Cerebellar cortex (tissue), 1 donor: ENCODE measurements around the gene POU2AF3.
"Not testable (repeated sequence)": the region's sequence is repeated elsewhere in the genome, so short reads cannot be mapped to it uniquely, and the experiment has no call there.

ENCODE experiments used
- DNase-seq: peaks from one replicate; pipeline ENCODE4 v3.0.0-alpha.2; 2015; ENCODE audit warnings: low spot score

POU2AF3 gene, protein sequence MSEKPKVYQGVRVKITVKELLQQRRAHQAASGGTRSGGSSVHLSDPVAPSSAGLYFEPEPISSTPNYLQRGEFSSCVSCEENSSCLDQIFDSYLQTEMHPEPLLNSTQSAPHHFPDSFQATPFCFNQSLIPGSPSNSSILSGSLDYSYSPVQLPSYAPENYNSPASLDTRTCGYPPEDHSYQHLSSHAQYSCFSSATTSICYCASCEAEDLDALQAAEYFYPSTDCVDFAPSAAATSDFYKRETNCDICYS

GRCh38 chr11:111298413-111299100 lies at the start of gene POU2AF3:
Gene POU2AF3, plus strand, starts transcription at chr11:111298546. Its CDS starts 36 bp downstream, at chr11:111298582.
- DNase-seq = no peak

GRCh38 chr11:111250936-111251335 lies 47.4 kb upstream of the POU2AF3 start:
- DNase-seq = no peak

- DNase-seq = no peak
Measured at GRCh38 chr11:111253131-111253530, 45.2 kb upstream of the POU2AF3 start.

DNA sequence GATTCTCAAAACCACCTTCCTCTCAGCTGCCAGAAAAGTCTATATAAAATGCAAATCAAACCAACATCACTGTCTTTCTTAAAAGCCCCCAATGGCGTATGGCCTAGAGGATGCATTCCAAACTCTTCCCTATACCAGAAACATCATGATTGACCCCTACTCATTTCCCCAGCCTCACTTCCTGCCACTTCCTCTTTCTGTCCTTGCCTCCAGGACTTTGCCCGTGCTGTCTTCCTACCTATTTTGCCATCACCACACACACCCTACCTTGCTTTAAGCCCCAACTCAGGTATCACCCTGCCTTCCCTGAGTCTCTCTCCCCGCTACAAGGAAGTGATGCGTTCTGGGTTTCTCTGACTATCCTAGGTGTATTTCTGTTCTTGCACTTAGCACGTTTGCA lies 44.7 kb upstream of the POU2AF3 start:
- no peak for DNase-seq

DNA sequence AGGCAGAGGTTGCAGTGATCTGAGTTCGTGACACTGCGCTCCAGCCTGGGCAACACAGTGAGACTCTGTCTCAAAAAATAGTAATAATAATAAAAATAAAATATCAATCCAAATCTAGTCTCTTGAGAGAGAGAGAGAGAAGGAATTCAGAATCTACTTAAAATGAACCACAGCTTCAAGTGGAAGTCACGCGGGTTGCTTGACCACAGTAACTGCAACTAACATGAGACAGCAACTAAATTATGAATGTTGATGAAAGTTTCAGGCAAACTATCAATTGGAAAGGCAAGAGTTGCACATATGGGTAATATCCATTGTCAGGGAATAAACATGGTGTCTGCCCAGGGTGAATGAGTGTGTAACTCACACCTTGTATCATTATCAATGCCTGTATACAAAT lies 40.3 kb upstream of the POU2AF3 start:
- no peak for DNase-seq

DNA sequence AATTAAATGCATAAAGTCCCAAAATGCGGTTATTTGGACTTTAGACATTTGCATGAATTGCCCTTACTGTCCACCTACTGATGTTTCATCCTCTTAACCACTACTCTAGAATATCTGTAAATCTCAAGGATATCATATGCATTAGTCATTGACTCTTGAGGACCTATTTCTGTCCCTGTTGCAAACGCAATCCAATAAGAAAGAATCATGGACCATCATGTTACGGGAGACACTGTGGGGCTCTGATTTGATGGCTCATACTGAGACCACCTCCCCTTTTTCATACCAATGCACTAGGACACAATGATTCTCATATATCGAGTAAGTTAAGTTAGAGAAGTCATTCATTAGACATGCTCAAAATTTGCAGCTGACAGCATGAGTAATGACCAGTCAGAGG lies 38.5 kb upstream of the POU2AF3 start:
- no peak for DNase-seq

GRCh38 chr11:111260811-111261210 lies 37.5 kb upstream of the POU2AF3 start:
- no peak for DNase-seq

GRCh38 chr11:111264646-111265045 lies 33.7 kb upstream of the POU2AF3 start:
- no peak for DNase-seq

DNA sequence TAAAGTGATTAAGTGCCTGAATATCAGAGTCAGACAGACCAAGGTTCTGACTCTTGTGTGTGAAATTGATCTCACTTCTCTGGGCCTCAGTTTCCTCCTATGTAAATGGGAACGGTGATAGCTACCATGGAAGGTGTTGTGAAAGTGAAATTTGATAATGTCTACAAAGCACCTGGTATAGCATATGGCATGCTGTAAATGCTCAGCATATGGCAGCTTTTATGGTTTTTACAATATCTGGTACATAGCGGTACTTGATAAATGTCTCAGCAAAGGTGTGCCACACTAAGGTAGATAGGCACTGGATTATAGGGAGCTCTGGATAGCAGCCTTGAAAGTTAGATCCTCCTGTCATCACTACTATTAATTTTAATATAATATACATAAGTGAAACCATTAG lies 32.9 kb upstream of the POU2AF3 start:
- no peak for DNase-seq

- DNase-seq = not testable (repeated sequence)
Measured at GRCh38 chr11:111268303-111268702, 30.0 kb upstream of the POU2AF3 start.

GRCh38 chr11:111269146-111269868 lies 29.0 kb upstream of the POU2AF3 start:
- no peak for DNase-seq

GRCh38 chr11:111272420-111272819 lies 25.9 kb upstream of the POU2AF3 start:
- no peak for DNase-seq

DNA sequence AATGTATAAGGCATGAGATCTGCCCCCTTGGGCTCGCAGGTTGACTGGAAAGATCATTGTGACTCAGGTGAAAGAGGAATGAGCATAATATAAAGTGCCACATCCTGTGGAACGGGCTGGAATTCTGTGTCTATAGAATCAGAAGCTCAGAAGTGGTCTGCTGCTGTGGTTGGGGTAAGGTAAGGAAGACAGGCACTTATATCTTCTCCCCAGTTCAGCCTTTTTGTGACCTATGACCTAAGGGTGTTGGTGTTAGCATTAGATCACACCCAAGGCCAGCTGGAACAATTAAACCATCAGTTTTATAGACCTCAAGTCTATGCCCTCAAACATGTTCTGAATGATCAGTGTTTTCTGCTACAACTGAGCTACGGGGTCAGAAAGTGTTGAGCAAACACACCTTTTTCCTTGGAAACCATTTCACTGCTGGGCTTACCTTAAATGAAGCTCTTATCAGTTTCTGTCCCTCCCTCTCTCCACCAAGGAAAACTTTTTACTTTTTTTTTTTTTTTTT lies 15.7 kb upstream of the POU2AF3 start:
- DNase-seq = no peak

DNA sequence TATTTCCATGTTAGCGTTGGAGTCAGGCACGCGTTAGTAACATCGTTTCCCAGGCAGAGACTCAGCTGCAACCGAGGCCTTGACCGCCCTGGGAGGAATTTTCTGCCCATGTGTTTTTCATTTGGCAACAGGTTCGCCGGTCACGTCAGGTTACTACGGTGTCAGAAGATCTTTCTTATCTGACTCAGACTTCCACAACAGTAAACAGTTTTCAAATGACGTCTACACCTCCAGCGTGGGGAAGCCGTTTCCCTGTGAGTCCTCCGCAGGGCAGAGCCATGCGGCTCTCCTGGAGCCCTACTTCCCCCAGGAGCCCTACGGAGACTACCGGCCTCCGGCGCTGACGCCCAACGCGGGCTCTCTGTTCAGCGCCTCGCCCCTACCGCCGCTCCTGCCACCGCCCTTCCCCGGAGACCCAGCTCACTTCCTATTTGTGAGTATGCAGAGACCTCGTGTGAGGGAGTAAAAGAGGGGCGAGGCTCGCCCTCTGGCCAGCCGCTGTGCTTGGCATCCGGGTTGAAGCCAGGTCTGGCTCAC lies 14.3 kb upstream of the POU2AF3 start:
- no peak for DNase-seq

- DNase-seq = no peak
Measured at GRCh38 chr11:111285189-111286091, 12.9 kb upstream of the POU2AF3 start.

DNA sequence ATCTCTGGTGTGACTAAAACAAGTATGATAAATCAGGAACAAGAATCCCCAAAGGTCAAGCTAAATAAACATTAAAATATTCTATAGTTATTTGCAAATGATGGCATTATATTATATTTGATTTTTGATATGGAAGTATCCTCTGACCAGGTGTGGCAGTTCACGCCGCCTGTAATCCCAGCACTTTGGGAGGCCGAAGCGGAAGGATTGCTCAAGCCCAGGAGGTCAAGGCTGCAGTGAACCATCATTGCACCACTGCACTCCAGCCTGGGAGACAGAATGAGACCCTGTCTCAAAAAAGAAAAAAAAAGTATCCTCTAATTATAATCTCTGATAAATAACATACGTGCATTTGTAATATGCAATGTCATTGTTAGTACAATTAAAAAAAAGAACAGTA lies 6.6 kb upstream of the POU2AF3 start:
- DNase-seq = no peak

DNA sequence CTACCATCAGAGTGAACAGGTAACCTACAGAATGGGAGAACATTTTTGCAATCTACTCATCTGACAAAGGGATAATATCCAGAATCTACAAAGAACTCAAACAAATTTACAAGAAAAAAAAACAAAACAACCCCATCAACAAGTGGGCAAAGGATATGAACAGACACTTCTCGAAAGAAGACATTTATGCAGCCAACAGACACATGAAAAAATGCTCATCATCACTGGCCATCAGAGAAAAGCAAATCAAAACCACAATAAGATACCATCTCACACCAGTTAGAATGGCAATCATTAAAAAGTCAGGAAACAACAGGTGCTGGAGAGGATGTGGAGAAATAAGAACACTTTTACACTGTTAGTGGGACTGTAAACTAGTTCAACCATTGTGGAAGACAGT lies 5.9 kb upstream of the POU2AF3 start:
- DNase-seq = not testable (repeated sequence)

GRCh38 chr11:111296196-111296595 lies 2.1 kb upstream of the POU2AF3 start:
- no peak for DNase-seq

DNA sequence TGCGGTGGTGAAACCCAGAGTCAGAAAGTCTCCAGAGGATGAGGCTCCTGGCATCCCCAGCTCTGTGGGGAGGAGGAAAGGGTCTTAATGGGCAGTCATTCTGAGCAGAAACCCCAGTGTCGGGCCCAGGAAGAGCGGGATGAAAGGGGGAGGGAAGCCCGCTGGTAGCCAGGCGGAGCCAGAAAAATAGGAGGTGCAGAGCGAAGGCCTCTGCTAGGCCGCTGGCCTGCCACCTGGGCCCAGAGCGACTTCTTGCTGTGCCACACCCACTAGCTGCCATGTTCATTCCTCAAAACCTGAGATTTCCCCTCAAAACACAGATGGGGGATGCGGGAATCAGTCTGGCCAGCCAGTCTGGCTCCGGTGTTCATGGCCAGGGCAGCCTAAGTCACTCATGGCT lies 650 bp upstream of the POU2AF3 start:
- DNase-seq = no peak

DNA sequence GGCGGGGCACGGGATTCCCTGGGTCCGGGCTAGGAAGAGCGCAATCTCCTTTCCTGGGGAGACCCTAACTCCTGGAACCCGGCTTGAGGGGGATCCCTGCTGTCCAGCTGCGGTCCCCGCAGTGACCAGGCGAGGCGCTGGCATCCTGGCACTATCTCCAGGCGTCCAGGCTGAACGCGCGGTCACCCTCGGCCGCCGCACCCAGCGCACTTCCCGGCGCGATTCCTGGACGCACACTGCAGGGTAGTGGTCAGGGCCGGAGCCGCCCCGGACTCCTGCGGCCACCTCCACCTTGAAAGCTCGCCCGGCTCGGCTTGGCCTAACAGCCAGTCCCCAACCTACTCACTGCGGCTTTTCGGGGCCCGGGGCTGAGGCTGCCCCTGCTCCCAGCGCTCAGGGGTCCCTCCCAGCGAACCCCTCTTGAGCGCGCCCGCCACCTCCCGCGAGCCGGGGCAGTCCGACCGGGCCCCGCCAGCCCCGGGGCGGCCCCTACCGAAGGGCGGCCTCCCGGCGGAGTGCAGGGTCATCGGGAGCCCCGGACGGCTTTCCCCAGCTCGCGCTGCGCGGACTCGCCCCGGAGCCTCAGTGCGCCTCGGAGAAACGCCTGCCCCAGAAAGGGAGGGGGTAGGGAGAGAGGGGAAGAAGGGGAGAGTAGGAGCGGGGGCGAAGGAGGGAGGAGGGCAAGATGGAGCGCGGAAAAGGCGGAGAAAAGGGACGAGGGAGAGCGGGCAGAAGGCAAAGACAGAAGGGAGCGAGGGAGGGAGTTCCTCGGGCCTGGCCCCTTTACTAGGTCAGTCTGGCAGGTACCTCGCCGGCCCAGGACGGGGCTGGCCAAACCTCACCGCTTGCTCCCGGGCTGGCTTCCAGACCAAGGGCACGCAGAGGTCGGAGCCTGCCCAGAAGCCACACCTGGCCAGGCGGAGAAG lies 1.0 kb downstream of the POU2AF3 start:
- peak; percentile 22 for DNase-seq
